Medulla oblongata (tissue), 1 donor: ENCODE results near the gene ADARB2.

ENCODE experiments used
- DNase-seq: peaks from one replicate; pipeline ENCODE4 v3.0.0-alpha.2; 2015; ENCODE audit errors: extremely low spot score

ADARB2 gene

GRCh38 chr10:1137499-1138163 lies 599.7 kb downstream of the ADARB2 start:
- DNase-seq, result no peak

GRCh38 chr10:1136268-1136667 lies 601.1 kb downstream of the ADARB2 start:
- DNase-seq, result no peak

DNA sequence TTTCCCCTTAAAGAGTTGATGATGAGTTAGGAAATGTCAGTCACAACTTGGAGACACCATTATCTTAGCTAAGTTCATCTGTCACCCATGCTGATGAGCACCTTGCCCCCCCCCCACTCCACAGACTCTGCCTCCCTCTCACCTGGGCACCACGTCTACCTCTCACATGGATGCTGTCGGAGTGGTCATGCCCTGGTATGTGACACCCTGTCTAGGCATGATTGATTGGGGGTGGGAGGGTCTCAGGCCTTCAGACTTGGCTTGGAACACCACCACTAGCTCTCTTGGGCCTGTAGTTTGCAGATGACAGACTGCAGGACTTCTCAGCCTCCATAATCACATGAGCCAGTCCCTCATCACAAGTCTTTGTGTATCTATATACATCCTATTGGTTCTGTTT lies 603.2 kb downstream of the ADARB2 start:
- DNase-seq, result no peak

- DNase-seq, result no peak
Measured at GRCh38 chr10:1133495-1134045, 603.8 kb downstream of the ADARB2 start.

DNA sequence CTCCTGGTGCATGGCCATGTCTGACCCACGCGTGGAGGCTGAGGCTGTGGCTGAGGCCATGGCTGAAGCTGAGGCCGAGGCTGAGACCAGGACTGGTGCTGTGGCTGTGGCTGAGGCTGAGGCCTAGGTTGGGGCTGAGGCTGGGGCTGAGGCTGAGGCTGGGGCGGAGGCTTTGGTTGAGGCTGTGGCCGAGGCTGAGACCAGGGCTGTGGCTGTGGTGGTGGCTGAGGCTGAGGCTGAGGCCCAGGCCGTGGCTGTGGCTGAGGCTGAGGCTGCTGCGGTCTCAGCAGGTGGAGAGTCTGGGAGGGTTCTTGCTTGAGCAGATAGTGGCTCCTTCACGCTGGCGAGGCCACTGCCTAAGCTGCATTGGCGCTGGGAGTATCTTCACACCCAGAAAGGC lies 604.7 kb downstream of the ADARB2 start:
- DNase-seq, result no peak

DNA sequence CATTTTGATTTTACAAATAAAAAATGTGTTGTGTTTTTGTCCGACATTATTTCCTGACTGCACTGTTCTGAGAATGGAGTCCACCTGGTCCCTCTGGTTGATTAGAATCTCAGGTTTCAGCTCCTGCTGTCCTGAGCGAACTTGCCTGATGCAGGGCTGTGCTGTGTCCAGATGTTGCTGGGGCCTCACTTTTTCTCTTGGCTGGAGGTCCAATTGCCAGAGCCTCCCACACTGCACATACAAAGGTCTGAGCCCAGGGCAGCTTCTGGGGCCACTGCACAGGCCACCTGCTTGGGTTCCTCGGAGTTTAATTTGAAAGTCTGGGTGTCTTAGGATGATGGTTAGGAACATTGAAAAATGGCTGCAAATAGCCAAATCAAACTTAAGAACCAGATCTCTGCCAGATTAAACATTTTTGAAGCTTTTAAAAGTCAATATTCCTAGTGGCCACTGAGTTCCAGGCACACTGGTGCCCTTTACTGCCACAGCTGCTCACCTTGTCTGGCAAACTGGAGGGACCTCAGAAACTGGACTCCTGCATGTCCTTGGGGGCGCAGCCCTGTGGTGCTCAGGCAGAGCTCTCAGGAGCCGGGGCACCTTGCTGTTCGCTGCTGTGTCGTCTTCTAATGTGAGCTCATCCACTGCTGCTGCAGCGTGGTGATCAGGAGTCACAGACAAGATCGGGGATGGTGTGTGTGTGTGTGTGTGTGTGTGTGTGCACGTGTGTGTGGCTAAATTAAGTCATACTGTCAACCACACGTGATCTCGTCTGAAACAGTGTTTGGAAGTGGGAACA lies 606.1 kb downstream of the ADARB2 start:
- DNase-seq, result no peak

DNA sequence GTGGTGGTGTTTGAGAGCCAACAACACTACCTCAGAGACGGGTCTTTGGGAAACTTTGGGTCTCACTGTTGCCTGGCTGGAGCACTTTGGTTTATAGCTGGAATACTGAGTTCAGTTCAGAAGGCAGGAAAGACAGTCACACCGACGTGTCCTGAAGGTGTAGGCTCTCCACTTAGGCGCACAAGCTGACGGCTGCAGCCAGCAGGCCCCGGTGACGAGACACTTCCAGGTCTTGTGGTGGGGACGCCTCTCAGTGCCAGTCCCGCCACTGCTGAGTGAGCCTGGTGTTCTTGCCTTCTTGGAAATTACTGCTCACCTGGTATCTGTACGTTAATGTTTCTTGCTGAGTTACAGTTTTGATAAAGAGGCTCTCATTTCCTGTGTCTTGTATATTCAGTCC lies 607.1 kb downstream of the ADARB2 start:
- DNase-seq, result no peak

DNA sequence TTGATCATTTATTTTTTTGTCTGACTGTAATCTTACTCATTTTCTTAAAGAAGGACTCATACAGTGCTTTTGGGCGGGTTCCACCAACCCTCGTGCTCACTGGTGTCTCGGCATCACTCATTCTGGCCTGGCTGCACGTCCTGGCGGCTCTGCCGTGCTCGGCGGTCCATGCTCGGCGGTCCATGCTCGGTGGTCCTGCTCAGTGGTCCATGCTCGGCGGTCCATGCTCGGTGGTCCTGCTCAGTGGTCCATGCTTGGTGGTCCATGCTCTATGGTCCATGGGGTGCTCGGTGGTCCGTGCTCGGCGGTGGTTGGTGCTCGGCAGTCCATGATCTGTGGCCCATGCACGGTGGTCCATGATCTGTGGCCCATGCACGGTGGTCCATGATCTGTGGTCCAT lies 608.7 kb downstream of the ADARB2 start:
- no peak for DNase-seq

- DNase-seq, result no peak
Measured at GRCh38 chr10:1128115-1128514, 609.2 kb downstream of the ADARB2 start.

GRCh38 chr10:1127629-1128028 lies 609.7 kb downstream of the ADARB2 start:
- DNase-seq, result no peak
